ENCODE results near the gene USP10.
A peak's percentile ranks its signal among the peaks of the same experiment; 100 is the strongest.

Gene USP10

DNA sequence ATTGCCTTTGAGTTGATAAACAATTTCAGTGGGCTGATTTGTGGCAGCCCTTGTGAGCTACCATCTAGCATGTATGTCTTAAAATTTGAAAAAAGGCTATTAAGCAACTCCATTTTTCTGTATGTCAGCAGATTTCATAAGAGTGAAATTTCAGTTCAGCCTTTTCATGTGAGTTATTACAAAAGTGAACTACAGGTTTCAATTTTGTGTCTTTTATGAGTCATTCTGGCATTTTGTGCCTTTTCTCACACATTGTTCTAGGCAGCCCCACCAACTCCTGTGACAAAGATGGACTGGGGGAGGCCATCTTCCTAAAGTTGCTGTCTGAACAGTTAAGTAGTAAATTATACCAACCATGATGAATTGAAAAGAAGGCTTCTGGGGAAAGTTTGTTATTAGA is 52.1 kb downstream of the USP10 start:
- no peak for DNase-seq (ENCODE audit: low read depth)

DNA sequence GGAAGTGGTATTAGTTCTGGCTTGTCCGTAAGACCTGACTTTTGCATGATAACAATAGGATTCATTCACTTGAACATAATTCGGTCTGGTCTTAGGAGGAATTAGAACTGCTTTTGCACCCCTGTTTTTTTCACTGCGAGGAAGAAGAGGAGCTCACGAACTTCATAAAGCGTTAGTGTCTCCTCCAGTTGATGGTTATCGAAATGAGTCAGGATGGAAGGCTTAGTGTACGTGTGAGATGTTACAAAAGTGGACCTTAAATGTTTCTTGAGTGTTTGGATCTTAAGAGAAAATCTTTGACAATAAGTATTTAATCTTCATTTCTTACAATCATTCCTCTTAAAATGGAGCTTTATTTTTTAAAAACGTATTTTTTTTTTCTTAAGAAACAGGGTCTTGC is 52.8 kb downstream of the USP10 start:
- no peak for DNase-seq (ENCODE audit: low read depth)

DNA sequence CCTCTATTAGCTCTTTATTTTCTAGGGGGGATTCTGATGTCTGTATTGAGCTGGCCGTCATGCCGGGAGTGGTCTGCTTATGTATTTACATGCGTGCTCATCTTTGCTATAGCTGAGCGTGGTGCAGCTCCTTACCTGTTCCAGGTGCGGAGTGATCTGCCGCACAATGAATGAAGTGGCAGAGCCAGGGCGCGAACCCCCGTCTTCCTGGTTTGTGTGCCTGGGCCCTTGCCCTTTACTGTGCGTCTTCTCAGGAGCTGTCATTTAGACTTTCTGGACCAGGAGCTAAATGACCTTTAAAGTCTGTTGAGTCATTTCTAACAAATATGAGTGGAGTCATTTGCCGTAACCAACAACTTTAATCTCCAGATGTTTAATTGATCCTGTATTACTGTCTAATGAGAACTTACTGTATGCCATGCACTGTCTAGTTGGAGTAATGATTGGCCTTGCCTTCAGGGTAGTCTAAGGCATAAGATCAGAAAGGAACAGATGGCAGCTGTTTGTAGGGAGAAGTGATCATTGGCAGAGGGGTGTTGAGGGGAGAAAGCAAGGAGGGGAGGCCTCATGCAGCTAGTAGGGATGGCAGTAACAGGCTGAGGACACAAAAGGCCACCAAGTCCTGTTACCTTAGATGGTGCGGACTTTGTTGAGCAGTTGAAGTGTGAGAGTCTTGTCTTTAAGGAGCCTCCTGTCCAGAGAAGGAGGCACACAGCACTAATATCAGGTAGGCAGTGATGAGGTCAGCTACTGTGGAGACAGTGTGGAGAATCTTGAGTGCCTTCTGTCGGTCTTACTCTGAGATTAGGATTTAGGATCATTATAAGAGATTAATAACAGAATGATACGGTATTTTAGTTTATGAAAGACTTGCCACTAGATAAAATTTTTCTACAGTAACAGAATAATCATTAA is 53.9 kb downstream of the USP10 start:
- no peak for DNase-seq (ENCODE audit: low read depth)

DNA sequence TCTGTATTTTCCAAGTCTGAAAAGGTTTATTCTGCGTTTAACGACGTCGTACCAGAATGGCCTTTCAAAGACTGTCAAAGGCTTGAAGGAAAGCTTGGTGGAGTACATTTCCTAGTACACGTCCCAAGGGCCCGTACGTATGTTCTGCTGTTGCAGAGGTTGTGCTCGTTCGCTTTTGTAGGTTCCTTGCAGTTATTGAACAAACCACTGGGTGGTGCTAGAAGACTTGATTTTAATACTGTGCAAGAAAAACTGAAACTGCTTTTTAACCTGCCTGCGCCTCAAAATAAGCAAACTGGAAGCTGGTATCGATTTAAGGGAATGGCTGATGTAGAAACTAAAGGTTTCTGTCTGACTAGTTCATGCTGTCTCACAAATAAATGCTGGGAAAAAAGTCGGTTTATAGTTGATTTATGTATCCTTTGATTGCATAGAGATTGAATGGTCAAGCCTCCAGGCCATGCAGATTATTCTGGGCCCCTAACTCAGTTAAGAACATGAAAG is 54.6 kb downstream of the USP10 start:
- DNase-seq (ENCODE audit: low read depth): peak; percentile 41

DNA sequence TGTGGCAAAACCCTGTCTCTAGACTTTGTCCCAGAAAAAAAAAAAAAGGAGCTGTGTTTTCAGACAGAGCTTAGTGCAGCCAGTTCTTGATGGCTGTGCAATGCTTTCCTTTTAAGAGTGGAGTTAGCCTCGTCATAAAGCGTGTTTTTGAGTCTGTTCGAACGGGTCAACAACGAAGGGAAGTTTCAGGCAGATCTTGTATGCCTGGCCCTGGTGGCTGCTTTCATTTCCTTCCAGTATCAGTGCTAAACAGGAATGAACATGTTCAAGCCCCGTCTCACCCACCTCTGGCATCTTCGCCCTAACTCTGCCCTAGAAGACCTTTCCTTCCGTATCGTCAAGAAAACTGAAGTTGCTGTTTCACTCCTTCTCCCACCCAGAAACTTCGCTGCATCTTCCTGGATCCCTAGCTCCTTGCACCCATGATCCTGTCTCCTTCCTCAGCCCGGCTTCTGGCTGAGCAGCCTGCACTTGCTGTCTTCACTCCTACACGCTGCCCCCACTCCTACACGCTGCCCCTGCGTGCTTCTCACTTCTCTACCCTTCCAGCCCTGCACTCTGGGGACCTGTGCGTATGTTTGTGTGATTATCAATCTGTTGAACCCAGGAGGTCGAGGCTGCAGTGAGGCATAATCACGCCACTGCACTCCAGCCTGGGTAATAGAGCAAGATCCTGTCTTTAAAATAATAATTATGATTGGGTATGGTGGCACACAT is 55.3 kb downstream of the USP10 start:
- DNase-seq (ENCODE audit: low read depth): no peak

DNA sequence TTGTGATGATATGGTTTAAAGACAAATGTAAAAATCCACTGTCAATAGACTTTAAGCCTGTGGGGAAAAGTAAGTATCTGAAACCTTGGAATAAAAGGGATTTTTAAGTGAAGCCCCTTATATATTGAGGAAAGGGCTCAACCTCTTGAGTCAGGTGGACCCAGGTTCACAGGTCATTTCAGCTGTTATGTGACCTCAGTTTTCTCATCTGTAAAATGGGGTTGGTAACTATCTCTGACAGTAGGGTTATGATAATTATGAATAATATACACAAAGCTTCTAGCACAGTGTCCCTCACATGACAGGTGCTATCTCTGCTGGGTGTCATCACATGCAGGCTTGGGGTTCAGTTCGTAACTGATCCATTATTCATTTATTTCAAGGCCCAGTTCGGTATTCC is 57.0 kb downstream of the USP10 start:
- no peak for DNase-seq (ENCODE audit: low read depth)

DNA sequence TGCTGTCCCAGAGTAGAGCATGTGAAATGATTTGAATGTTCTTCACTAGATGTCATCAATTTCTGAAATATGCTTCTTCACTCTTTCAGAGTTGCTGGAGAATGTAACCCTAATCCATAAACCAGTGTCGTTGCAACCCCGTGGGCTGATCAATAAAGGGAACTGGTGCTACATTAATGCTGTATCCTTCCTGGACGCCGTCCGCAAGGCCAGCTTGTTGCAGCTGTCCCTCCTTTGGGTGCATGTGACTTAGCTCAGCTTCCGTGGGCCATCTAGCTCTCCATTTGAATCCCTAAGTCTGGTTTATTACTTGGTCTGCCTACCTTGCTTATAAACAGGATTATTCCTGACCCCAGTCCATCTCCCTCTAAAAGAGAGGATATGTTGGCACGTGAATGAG is 58.8 kb downstream of the USP10 start:
- no peak for DNase-seq (ENCODE audit: low read depth)

DNA sequence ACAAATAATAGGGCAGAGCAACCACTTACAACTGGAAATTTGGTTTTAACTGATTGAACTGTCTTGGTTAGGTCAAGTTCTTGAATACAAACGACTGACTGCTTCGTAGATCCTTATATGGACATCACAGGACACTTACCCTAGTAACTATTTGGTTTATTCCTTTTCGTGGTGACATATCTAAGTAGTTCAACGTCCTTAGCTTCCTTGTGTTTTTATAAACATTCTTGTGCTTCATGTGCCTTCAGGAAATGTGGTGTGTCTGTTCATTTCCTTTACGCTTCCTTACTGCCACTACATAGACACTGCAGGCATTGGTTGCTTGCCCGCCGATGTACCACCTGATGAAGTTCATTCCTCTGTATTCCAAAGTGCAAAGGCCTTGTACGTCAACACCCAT is 59.3 kb downstream of the USP10 start:
- no peak for DNase-seq (ENCODE audit: low read depth)

DNA sequence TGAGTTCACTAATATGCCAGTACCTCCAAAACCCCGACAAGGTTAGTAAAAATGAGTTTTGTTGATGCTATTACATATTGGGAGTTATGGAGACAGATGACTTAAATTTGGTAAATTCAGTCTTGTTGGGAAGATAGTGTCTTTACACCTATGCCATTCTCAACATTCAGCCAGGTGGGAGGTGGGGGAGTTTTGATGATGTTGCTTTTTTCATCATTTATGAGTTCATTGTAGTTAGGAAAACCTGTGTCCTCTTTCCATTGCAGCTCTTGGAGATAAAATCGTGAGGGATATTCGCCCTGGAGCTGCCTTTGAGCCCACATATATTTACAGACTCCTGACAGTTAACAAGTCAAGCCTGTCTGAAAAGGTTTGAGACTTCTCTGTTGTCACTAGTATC is 60.1 kb downstream of the USP10 start:
- no peak for DNase-seq (ENCODE audit: low read depth)

DNA sequence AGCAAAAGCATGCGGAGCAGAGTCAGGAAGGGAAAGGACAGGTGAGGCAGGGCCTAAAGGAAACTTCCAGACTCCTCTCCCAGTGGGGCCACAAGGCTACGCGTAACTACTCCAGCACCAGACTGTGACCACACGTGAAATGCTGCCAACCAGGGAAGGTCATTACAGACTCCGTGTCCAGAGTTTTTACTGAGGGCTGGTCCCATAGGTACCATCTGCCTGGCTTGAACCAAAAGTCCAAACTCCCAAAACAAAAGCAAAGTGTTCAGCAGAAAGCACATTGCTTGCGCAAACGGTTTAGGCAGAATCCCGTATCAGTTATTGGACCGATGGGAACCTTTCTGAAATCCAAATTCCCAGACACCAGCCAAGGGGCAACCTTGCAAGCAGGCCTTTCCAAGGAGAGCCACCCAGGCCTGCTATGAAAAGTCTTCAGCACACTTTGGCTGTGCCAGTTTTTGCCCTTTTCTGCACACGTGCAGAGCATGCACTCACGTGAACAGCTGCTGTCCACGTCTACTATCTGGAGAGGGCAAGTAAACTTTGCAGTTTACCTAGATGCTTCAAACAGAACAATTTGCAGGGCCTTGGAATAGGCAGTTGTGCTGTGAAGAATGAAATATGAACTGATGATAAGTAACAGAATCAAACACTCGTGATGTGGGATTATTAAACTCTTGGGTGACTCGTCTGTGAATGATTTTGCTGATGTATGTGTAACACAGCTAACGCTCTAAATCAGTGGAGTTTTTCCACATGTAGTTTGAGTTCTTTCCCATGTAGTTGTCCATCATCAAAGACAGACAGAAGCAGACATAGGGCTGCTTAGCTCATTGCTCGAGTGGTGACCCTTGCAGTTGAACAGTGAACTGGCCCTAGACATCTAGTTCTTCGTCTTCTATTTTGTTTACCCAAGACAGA is 61.9 kb downstream of the USP10 start:
- DNase-seq (ENCODE audit: low read depth): no peak

DNA sequence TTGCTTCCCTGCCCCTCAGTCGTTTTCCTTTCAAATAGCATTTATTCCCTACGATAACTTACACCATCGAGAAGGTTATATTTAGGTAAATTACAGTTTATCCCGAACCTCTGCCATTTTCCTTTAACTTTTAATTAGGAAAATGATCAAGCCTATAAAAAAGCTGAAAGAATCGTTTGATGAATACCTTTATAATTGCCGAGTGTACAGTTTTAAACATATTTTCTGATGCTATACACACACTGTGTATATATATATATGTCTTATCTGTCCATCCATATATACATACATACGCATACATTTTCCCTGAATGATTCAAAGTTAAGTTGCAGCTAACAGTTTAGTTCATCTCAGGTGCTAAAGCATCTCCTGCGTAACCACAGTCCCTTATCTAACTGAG is 63.4 kb downstream of the USP10 start:
- DNase-seq (ENCODE audit: low read depth): no peak

DNA sequence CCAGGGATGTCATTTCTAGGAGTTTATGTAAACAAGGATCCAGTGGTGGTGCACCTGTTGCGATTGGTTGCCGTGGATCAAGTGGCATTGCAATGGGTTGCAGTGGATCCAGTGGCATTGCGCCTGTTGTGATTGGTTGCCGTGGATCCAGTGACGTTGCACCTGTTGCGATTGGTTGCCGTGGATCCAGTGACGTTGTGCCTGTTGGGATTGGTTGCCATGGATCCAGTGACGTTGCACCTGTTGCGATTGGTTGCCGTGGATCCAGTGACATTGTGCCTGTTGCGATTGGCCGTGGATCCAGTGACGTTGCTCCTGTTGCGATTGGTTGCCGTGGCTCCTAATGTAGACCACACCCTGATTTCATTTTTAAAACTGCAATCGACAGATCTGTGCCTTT is 63.8 kb downstream of the USP10 start:
- DNase-seq (ENCODE audit: low read depth): no peak

DNA sequence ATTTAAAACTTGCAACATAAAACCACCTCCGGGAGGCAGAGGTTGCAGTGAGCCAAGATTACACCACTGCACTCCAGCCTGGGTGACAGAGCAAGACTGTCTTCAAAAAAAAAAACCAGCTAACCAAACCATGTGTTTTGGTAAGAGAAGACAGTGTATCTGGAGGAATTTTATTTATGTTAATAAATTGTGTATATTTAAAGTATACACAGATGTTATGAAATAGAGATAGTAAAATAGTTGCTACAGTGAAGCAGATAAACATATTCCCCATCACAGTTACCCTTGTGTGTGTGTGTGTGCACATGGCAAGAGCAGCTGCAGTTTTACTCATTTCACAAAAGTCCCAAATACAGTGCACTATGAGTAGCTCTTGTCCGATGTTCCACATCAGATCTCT is 65.2 kb downstream of the USP10 start:
- no peak for DNase-seq (ENCODE audit: low read depth)

DNA sequence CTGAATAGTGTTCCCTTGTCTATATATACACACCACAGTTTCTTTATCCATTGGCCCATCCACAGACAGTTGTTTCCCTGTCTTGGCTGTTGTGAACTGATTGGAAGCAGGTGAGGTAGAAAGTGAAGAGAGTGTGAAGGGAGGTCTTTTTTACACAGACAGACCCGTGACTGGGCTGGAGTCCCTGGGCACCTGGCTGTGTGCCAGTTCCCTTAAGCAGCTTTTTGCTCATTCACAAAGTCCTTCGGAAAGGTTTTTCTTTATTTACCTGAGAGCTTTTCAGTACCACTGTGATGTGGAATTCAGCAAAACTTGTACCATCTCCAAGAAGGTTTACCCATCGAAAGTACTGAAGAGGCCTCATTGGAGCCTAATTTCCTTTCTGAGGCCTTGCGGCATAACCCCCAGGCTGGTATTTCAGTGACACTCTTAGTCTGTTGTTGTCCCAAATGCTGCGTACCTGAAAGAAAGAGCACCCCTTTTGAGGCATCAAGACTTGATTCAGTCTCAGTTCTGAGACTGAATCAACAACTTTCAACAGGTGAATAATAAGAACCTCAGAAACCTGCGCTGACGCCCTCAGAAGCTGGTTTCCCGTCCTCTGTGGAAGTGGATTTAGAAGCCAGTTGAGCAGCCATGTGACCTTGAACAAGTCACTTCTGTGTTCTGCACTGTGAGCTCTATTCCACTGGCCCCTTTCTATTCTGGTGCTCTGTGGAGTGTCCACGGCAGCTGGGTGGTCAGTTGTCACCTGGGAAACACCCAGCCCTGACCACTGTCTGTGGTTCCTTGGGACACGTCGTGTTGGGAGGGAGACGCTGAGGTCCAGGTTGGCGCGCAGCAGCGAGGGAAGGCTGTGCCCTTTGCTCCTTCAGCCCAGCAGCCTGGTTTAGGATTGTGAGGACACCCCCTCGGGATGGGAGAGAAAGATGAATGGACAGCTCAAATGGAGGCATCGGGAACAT is 66.1 kb downstream of the USP10 start:
- no peak for DNase-seq (ENCODE audit: low read depth)

DNA sequence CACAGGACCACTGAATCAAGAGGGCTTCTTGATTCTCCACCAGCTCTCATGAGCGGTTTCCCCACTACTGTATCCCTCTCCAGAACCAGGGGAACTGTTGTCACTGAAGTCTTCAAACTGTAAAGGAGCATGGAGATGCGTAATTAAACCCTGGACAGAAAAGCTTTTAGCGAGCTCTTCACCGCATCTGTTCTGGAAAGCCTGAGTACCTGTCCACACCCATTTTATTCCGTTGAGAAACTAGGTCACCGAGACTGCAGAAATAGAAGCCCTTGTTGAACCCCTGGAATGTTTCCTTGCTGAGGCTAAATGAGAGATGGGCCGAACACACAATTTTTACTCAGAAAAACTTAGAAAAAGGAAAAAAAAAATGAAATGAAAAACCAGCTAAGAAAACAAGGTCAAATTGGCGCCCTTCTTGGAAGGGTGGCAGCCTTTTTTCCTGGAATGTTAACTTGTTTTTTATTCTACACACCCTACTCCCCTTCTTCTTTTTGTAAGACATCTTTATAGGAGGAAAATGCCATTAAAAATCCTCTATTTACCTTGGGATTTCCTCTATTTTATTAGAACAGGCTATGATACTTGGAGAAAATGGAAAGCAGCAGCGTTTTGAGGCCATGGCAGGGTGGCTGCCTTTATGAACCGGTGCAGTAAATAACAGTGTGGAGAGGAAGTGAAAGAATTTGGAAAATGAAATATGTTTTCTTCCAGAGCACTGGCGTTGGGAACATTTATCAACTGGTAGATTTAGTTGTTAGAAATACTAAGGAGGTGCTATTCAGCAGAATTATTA is 67.4 kb downstream of the USP10 start:
- DNase-seq (ENCODE audit: low read depth): no peak

DNA sequence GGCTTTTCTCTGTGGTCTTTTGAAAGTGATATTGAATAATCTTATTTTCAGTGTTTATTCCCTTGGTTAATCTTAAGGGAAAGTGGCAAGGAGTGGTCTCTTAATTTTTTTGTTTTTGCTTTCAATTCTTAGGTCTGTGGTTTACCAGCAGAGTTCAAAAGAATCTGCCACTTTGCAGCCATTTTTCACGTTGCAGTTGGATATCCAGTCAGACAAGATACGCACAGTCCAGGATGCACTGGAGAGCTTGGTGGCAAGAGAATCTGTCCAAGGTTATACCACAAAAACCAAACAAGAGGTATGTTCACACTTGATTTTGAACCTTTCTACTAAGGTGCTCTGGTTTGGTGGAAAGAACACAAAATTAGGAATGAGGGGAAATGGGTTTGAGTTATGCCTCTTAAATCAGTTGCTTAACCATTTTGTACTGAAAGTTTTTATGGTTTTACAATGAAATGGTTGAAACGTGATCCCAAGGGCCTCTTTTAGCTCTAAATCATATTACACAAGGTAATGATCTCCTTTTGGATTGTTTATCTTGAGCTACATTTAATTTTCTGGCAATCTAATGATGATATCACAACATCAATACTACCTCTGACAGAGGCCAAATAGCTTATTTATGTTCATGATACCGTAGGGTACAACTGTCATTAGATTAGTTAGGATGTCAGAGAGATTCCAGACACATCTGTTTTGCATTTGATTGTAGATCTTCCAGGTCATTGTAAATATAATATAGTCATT is 68.4 kb downstream of the USP10 start:
- DNase-seq (ENCODE audit: low read depth): no peak

DNA sequence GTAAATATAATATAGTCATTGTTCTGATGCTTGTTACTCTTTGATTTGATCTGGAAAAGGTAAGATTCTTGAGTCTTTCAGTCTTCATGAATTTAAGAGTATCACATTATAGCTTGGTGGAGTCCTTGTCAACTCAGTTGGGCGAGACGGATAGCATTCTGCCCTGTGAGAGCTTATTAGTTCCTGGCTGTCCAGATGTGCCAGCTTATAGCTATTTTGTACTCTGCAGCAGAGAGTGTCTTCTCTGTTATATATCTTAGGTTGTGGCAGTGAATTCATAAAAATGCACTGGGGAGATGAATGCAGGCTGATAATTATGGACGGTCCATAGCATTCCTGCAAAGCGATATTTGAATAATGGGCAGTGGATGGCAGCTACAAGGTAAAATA is 69.0 kb downstream of the USP10 start:
- DNase-seq (ENCODE audit: low read depth): no peak

DNA sequence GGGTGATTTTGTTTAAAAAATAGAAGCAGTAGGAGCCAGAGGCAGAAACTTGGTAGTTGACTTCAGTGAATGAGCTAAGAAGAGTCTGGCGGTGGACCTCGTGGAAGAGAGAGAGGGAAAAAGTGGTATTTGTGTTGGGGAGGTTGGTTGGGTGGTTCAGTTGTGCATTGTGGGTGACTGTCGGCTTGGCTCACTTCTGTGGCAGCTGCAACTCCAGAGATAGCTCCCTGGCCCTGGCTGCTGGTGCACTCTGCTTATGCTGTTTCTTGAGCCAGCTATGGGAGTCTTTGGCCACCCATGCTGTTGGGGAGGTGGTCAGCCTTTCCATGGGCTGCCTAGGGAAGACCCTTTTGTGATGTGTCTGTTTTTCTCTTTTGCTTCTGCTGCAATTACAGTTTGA is 69.6 kb downstream of the USP10 start:
- no peak for DNase-seq (ENCODE audit: low read depth)

DNA sequence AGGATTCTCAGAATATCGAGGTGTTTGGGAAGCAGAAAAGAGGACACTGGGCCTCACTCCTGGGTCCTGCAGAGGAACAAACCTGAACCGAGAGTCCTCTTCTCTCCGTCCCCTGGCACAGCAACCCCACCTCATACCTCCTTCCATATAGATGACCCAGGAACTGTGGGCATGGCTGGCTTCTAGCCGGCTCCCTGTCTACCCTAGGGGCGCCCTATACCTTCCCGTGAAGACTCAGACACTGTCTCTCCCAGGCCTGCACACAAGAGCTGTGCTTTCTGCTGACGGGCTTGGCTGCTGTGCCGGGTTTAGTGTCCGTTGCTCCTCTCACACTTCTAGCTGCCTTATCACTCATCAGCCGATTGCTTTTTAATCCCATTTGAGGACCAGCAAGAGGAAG is 73.5 kb downstream of the USP10 start:
- DNase-seq (ENCODE audit: low read depth): no peak

DNA sequence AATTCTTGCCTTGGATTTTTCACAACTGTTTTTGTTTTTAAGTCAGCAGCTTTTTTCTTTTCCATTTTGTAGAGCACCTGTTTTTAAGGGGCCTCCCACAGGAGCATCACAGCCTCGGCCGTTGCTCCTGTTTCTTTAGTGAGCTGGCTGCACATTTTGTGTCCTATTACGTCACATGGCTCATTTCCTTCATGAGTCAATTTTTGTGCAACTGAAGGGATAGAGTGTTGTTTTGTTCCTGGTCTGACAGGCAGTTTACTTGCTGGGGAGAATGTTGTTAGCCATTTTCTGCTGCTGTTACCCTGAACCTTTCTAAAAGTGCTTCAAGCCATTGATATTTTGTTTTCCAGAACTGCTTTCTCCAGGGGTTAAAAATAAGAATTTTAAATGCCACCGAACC is 75.0 kb downstream of the USP10 start:
- peak; percentile 65 for DNase-seq (ENCODE audit: low read depth)
